ENCODE measurements around the gene DLGAP1.

DNA sequence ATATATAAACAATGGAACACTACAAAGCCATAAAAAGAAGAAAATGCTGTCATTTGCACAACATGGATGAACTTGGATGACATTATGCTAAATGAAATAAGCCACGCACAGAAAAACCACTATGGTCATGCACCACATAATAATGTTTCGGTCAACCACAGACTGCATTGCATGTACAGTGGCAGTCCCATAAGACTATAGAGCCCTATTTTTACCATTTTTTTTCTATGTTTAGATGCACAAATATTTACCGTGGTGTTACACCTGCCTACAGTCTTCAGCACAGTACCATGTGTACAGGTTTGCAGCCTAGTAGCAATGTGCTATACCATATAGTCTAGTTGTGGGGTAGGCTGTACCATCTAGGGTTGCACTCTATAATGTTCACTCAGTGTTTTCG lies 476.1 kb downstream of the DLGAP1 start:
- no peak for TF ChIP-seq RAD21 (IDR thresholded peaks at IDR 0.05; ENCODE audit: low read depth)
- TF ChIP-seq, protein P1, sequence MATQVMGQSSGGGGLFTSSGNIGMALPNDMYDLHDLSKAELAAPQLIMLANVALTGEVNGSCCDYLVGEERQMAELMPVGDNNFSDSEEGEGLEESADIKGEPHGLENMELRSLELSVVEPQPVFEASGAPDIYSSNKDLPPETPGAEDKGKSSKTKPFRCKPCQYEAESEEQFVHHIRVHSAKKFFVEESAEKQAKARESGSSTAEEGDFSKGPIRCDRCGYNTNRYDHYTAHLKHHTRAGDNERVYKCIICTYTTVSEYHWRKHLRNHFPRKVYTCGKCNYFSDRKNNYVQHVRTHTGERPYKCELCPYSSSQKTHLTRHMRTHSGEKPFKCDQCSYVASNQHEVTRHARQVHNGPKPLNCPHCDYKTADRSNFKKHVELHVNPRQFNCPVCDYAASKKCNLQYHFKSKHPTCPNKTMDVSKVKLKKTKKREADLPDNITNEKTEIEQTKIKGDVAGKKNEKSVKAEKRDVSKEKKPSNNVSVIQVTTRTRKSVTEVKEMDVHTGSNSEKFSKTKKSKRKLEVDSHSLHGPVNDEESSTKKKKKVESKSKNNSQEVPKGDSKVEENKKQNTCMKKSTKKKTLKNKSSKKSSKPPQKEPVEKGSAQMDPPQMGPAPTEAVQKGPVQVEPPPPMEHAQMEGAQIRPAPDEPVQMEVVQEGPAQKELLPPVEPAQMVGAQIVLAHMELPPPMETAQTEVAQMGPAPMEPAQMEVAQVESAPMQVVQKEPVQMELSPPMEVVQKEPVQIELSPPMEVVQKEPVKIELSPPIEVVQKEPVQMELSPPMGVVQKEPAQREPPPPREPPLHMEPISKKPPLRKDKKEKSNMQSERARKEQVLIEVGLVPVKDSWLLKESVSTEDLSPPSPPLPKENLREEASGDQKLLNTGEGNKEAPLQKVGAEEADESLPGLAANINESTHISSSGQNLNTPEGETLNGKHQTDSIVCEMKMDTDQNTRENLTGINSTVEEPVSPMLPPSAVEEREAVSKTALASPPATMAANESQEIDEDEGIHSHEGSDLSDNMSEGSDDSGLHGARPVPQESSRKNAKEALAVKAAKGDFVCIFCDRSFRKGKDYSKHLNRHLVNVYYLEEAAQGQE (IDR thresholded peaks at IDR 0.05; ENCODE audit: low read depth), result no peak
- no peak for TF ChIP-seq CREB1 (IDR thresholded peaks at IDR 0.05; ENCODE audit: low read depth)
- no peak for TF ChIP-seq EP300 (IDR thresholded peaks at IDR 0.05; ENCODE audit: borderline replicate concordance)
- no peak for TF ChIP-seq EGR1 (IDR thresholded peaks at IDR 0.05)
- TF ChIP-seq, protein P2, sequence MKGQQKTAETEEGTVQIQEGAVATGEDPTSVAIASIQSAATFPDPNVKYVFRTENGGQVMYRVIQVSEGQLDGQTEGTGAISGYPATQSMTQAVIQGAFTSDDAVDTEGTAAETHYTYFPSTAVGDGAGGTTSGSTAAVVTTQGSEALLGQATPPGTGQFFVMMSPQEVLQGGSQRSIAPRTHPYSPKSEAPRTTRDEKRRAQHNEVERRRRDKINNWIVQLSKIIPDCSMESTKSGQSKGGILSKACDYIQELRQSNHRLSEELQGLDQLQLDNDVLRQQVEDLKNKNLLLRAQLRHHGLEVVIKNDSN (IDR thresholded peaks at IDR 0.05), result no peak
- TF ChIP-seq, protein P3, sequence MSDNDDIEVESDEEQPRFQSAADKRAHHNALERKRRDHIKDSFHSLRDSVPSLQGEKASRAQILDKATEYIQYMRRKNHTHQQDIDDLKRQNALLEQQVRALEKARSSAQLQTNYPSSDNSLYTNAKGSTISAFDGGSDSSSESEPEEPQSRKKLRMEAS (IDR thresholded peaks at IDR 0.05), result no peak
- no peak for TF ChIP-seq TCF12 (IDR thresholded peaks at IDR 0.05; ENCODE audit: low read depth)
- no peak for TF ChIP-seq TEAD4 (IDR thresholded peaks at IDR 0.05)
- no peak for TF ChIP-seq TAF1 (IDR thresholded peaks at IDR 0.05; ENCODE audit: low read depth)
- TF ChIP-seq ZBTB7A (IDR thresholded peaks at IDR 0.05; ENCODE audit: low read depth), result no peak
- TF ChIP-seq YY1 (IDR thresholded peaks at IDR 0.05; ENCODE audit: low read depth), result no peak
- no peak for TF ChIP-seq NFIC (IDR thresholded peaks at IDR 0.05)

All from Ishikawa (cell line).